ENCODE results near the gene CAPZA1. TPM values are rescaled to one million over a fixed set of nuclear protein-coding genes. Genes with fewer than 3 reads are reported as not detected.

The CAPZA1 gene
- total and polyA plus RNA-seq, 10 of the 15 experiments (the other 5 are each of a cell fraction or from before 2014, with no cell fraction given) = 187 to 886 (median 278) TPM

GRCh38 chr1:112674440-112674985, 54.9 kb downstream of the CAPZA1 start, which contains the start of gene MOV10 (continued):
- TF ChIP-seq ZNF274 (IDR thresholded peaks at IDR 0.05; ENCODE audit: insufficient read depth, insufficient read length) (no peak), MLLT1 (IDR thresholded peaks at IDR 0.05) (peak; percentile 61; the same call in 1 of the 2 replicates), CREB1 (IDR thresholded peaks at IDR 0.05; ENCODE audit: low read depth) (peak; percentile 15; the same call in 1 of the 2 replicates), MAX (IDR thresholded peaks at IDR 0.05; ENCODE audit: low read depth, low read length) (no peak; the same call in 1 of the 2 replicates), ATF3 (IDR thresholded peaks at IDR 0.05; ENCODE audit: borderline replicate concordance, extremely low read depth, low read depth, low read length) (no peak), SP1 (IDR thresholded peaks at IDR 0.05; ENCODE audit: low read depth, low read length) (no peak), ZBTB33 (IDR thresholded peaks at IDR 0.05) (no peak; the same call in 1 of the 2 replicates), NBN (IDR thresholded peaks at IDR 0.05) (peak; percentile 92), SUZ12 (IDR thresholded peaks at IDR 0.05; ENCODE audit: unreplicated experiment) (no peak), NR2C2 (IDR thresholded peaks at IDR 0.05; ENCODE audit: borderline replicate concordance, control insufficient read depth, insufficient read length, low read depth) (no peak), NFXL1 (IDR thresholded peaks at IDR 0.05; ENCODE audit: borderline replicate concordance) (no peak), SMAD5 (IDR thresholded peaks at IDR 0.05; ENCODE audit: low read depth) (no peak), BACH1 (IDR thresholded peaks at IDR 0.05; ENCODE audit: borderline replicate concordance) (no peak; the same call in 1 of the 2 replicates), STAT1 (conservative IDR thresholded peaks at IDR 0.05) (no peak), BHLHE40 (IDR thresholded peaks at IDR 0.05; ENCODE audit: borderline replicate concordance in 1 of 2, low read depth in 2 of 2, low read length in 1 of 2) (no peak), ASH2L (IDR thresholded peaks at IDR 0.05; ENCODE audit: borderline replicate concordance, low read depth) (no peak), IRF4 (IDR thresholded peaks at IDR 0.05; ENCODE audit: low read depth, low read length) (no peak), KDM1A (IDR thresholded peaks at IDR 0.05; ENCODE audit: borderline replicate concordance) (no peak), STAT3 (IDR thresholded peaks at IDR 0.05; ENCODE audit: low read depth, low read length) (no peak), ZNF217 (IDR thresholded peaks at IDR 0.05) (no peak), ZBTB11 (CRISPR knock-in tag; IDR thresholded peaks at IDR 0.05) (no peak), PML (IDR thresholded peaks at IDR 0.05; ENCODE audit: low read length) (peak; percentile 93), SUPT20H (IDR thresholded peaks at IDR 0.05; ENCODE audit: borderline replicate concordance, control insufficient read depth, low read depth, low read length) (no peak), RUNX3 (IDR thresholded peaks at IDR 0.05; ENCODE audit: low read length) (no peak; the same call in 1 of the 2 replicates), YBX1 (IDR thresholded peaks at IDR 0.05) (no peak), TCF12 (IDR thresholded peaks at IDR 0.05; ENCODE audit: low read depth, low read length) (peak; percentile 38; the same call in 1 of the 2 replicates)
